ENCODE data around the gene ZNF845.
A peak's percentile ranks its signal among the peaks of the same experiment; 100 is the strongest.
"Not testable (repeated sequence)": the region's sequence is repeated elsewhere in the genome, so short reads cannot be mapped to it uniquely, and the experiment has no call there.

The ZNF845 gene

DNA sequence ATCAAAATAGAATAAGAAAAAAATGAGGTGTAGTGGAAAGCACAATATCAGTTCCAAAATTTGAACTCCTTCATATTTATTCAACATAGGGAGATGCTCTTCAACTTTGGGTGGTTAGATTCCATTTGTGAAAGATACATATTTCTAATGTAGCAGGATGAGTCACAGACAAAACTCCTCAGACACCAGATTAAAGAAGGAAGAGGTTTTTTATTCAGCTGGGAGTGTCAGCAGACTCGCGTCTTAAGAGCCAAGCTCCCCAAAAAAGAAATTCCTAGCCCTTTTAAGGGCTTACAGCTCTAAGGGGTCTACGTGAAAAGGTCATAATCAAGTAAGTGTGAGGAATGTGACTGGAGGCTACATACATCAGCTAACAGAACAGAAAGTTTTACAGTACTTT is 54.6 kb downstream of the ZNF845 start:
- no peak for DNase-seq

DNA sequence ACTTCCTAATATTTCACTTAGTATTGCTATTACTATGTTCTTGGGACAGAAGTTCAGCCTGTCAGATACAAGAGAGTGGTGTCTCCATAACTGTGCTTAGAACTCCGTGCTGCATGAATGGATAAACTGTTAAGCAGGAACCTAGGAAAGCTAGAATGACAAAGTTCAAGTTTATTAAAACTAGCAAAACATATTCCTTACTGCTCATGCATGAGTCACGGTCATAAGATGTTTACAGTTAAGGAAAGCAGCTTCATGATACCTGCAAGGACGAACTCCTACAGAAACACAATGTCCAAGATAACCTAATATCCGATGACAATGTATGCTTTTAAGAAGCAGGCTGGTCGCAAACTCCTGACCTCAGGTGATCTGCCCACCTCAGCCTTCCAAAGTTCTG is 55.4 kb downstream of the ZNF845 start:
- no peak for DNase-seq

DNA sequence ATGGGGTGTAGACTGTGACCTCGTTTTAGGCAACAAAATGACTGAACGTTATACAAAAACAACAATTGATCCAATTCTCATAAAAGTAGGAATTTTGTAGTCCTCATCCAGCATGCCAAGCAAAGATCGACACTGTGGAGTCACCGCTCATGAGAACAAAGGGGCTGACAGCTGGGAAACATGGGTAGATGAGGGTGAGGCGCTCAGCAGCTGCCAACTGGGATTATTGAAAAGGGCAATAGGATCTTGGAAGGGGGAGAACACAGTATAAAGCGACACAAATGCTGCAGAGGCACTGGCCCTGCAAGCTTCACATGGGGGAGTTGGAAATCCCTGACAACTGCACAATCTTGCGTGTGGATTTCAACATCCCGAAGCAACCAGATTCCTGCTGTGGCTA is 56.0 kb downstream of the ZNF845 start:
- DNase-seq = no peak

DNA sequence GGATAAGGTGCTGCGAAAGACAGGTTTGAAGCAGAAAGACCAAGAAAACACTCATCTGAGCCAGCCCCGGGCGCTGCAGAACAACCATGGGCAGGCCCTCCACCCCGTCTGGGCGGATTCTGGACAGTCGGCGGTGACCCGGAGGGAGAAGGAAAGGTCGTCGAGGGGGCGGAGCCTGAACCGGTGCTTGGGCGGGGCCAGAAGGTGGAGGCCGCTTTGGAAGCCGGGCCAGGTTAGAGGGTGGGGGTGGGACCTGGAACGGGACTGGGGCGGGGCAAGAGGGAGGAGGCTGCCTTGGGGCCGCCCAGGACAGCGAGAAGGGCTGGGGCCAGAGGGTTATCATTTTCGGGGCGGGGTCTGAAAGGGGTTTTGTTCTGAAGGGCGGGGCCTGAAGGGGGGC is 56.4 kb downstream of the ZNF845 start:
- DNase-seq = no peak

DNA sequence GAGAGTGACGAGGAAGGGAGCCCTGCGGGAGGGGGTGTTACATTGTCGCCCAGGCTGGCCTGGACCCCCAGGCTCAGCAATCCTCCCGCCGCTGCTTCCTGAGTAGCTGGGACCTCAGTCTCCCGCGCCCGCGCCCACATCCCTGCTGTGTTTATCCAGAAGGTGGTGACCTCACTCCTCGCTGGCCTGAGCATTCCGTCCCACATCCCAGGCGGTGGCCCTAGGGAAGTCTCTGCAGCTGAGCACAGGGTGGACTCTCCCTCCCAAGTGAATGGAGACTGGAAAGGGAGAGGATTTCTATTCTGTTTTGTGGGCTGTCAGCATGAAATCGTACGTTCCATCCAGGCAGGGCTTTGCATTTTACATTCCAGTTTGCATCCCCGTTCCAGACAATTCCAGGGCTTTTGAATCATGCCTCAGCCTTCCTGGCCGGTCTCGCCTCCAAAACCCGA is 61.0 kb downstream of the ZNF845 start:
- no peak for DNase-seq

DNA sequence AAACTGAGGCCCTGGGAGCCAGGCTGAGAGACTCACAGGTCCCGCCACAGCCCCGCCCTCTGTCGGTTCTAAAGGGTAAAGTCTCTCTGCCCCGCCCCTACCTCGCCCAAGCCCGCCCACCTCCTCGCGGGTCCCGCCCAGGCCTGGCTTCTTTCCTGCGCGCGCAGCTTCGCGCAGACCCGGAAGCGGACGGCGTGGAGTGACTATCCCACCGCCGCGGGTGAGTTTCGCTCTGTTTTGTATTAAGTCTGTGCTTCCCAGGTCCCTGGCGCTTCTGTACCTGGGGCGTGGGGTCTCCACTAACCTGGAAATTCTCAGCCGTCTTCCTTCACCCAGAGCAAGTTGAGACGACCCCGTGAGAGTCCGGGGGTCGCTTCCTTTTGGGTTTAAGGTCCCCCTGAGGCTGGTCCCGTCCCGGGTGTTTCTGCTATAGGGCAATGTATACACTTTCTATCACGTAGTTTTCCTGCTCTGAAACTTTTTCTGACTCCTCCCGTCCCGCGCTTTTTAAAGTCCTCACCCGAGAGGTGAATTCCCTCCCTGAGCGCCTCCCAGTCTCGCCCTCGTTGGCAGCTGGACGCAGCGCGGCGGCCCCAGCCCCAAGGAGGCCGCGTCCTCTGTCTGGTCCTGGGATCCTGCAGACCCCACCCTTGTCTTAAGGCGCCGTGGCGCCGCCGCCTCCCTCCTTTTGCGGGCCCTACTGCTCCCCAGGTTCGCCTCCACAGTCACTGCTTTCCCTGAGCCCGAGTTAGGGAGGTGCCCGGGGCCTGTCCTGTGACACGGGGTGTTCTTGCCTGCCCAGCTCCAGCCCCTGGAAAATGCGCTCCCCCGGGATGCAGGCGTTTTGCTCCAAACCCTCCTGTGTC is 61.7 kb downstream of the ZNF845 start, which contains the start of gene ZNF765:
TSS of gene ZNF765 (plus strand) at position 176 of the 866 bp plus-strand sequence. CDS start 2,867 bp downstream, outside the sequence.
- peak; percentile 96 for DNase-seq

DNA sequence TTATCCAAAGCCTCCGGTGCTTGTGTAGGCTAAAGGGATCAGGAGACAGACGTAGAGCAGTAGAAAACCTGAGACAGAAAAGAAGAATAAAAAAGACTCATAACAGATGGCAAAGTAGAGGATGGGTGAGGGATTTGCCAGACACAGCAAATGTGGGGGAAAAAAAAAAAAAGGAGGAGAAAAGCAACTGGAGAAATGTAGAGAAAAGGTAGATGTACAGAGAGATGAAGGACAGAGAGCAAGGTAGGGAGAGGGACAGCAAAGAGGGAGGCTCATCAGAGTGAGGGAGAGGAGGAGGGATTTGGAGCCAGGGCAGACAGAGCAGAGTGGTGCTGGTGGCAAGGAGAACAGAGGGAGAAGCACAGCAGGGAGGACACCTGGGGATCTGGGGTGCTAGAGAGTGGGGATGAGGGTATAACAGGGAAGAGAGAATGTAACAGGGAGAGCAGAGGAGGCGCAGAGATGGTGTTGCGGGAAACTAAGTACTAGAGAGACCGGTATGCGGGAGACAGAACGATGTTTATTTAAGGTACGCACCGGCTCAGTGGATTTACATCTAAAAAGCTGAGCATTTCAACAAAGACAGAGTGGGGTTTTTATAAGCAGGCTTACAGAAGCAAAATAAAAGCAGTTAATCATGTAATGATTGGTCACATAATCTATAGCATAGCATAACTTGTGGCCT is 62.4 kb downstream of the ZNF845 start:
- peak; percentile 32 for DNase-seq

DNA sequence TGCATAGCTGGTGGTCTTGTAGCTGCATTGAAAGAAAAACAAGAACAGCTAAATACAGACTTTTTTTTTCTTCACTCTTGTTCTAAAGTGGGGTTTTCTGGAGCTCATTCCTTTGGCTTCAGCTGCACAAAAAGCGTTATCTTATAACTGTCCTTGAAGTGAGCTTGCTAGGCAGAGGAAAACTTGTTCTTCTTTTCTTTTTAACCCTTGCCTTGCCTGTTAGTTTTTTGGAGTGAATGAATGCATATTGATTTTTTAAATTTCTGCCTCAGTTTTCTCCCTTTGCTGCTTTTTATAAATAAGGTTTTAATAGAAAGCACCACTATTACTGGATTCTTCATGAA is 62.9 kb downstream of the ZNF845 start:
- DNase-seq = peak; percentile 71

DNA sequence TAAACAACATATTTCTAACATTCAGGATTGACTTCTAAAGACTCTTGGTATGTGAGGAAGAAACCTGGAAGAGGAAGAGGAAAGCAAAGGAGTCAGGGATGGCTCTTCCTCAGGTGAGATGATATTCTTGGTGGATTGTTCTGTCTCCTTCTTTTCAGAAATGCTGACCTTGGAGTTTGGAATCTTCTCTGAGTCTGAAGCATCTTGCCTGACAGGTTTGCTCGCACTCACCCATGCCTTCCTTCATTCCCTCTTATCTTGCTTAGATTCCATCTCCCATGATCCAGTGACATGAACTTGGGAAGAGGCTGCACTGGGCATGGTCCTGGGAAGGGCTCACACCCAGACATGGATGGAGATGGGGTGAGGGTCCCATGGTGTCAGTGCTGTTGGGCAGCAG is 64.4 kb downstream of the ZNF845 start:
- DNase-seq = not testable (repeated sequence)

All from OCI-M1 (cell line).